Posterior cingulate gyrus (tissue), 11 donors: ENCODE data around the gene SCN5A.

Experiments used
- DNase-seq, 10 donors: peaks; one replicate each; pipeline versions ENCODE4 v3.0.0 to v3.0.0-alpha.2; 2020 to 2021; ENCODE audit warnings: mixed read lengths in 3 of 10
- intact Hi-C: fragments of 100-400 bp; cut with DNase I; formaldehyde crosslinking; loops from one replicate; pipeline ENCODE4 v1.15.1; 2023

The SCN5A gene

GRCh38 chr3:38649500-38650247 is at the start of gene SCN5A:
SCN5A (minus strand) TSS chr3:38649687; CDS start chr3:38633307, 16,380 bp downstream.
- intact Hi-C loops, result loop anchor here (1.0 to 2.0 kb wide), 2 partner anchors 128 to 153 kb away; partner anchors contain the start of gene EXOG
- DNase-seq, result peak in 1 of 10 donors; percentile 46

- DNase-seq, result no peak
- intact Hi-C loops, result no loop called here
Measured at GRCh38 chr3:38698760-38699159, 49.3 kb upstream of the SCN5A start.

GRCh38 chr3:38698061-38698460 is 48.6 kb upstream of the SCN5A start:
- DNase-seq, result peak in 1 of 10 donors; percentile 54
- intact Hi-C loops, result no loop called here

GRCh38 chr3:38696034-38696433 is 46.5 kb upstream of the SCN5A start:
- intact Hi-C loops, result no loop called here
- DNase-seq, result no peak

- intact Hi-C loops, result no loop called here
- no peak for DNase-seq
Measured at GRCh38 chr3:38690185-38690584, 40.7 kb upstream of the SCN5A start.

GRCh38 chr3:38689774-38690173 is 40.3 kb upstream of the SCN5A start:
- intact Hi-C loops, result no loop called here
- DNase-seq, result no peak

- intact Hi-C loops, result no loop called here
- no peak for DNase-seq
Measured at GRCh38 chr3:38689346-38689745, 39.9 kb upstream of the SCN5A start.

GRCh38 chr3:38687321-38687720 is 37.8 kb upstream of the SCN5A start:
- DNase-seq, result no peak
- intact Hi-C loops, result no loop called here

GRCh38 chr3:38684546-38684945 is 35.1 kb upstream of the SCN5A start:
- intact Hi-C loops, result no loop called here

GRCh38 chr3:38669668-38670067 is 20.2 kb upstream of the SCN5A start:
- intact Hi-C loops, result no loop called here
- DNase-seq, result no peak

More at GRCh38 chr3:38684546-38684945, 35.1 kb upstream of the SCN5A start:
- DNase-seq, result no peak

- intact Hi-C loops, result no loop called here
- DNase-seq, result no peak
Measured at GRCh38 chr3:38662544-38662943, 13.1 kb upstream of the SCN5A start.

GRCh38 chr3:38658841-38659240 is 9.4 kb upstream of the SCN5A start:
- DNase-seq, result peak in 1 of 10 donors; percentile 72
- intact Hi-C loops, result no loop called here

GRCh38 chr3:38657369-38657768 is 7.9 kb upstream of the SCN5A start:
- intact Hi-C loops, result no loop called here

GRCh38 chr3:38655708-38656300 is 6.3 kb upstream of the SCN5A start:
- DNase-seq, result no peak

More at GRCh38 chr3:38657369-38657768, 7.9 kb upstream of the SCN5A start:
- DNase-seq, result no peak

GRCh38 chr3:38653685-38654537 is 4.4 kb upstream of the SCN5A start:
- intact Hi-C loops, result no loop called here
- no peak for DNase-seq

More at GRCh38 chr3:38655708-38656300, 6.3 kb upstream of the SCN5A start:
- intact Hi-C loops, result loop anchor here (1.0 kb wide), 1 partner anchor 135 kb away; no protein-coding TSS in a partner anchor

GRCh38 chr3:38652934-38653333 is 3.4 kb upstream of the SCN5A start:
- no peak for DNase-seq

GRCh38 chr3:38651153-38651789 is 1.8 kb upstream of the SCN5A start:
- peak in 5 of 10 donors; percentile 45 to 68 (median 54) for DNase-seq
- intact Hi-C loops, result loop anchor here (2.0 kb wide), 1 partner anchor 154 kb away; the partner anchor contains the start of gene EXOG

More at GRCh38 chr3:38652934-38653333, 3.4 kb upstream of the SCN5A start:
- intact Hi-C loops, result no loop called here

- DNase-seq, result no peak
- intact Hi-C loops, result loop anchor here (1.0 to 2.0 kb wide), 2 partner anchors 129 to 154 kb away; partner anchors contain the start of gene EXOG
Measured at GRCh38 chr3:38650248-38650951, 913 bp upstream of the SCN5A start.

- DNase-seq, result peak in 1 of 10 donors; percentile 57
- intact Hi-C loops, result no loop called here
Measured at GRCh38 chr3:38648659-38649499, 608 bp downstream of the SCN5A start.
